RPMI8226 (cell line): ENCODE measurements around the gene TTC27.
A peak's percentile ranks its signal among the peaks of the same experiment; 100 is the strongest.

ENCODE experiments used
- DNase-seq: peaks from one replicate; pipeline ENCODE4 v3.0.0-alpha.2; 2015

The TTC27 gene

GRCh38 chr2:32760628-32761027 lies 132.8 kb downstream of the TTC27 start:
- DNase-seq = no peak

- no peak for DNase-seq
These were observed 140.7 kb downstream of the TTC27 start for GRCh38 chr2:32768387-32769174.

GRCh38 chr2:32770360-32770759 lies 142.5 kb downstream of the TTC27 start:
- DNase-seq = no peak

- peak; percentile 13 for DNase-seq
These were observed 145.0 kb downstream of the TTC27 start for GRCh38 chr2:32772638-32773447.

- DNase-seq = no peak
These were observed 145.6 kb downstream of the TTC27 start for GRCh38 chr2:32773448-32773808.

GRCh38 chr2:32775954-32776353 lies 148.1 kb downstream of the TTC27 start:
- DNase-seq = no peak

GRCh38 chr2:32777714-32778113 lies 149.9 kb downstream of the TTC27 start:
- DNase-seq = no peak

- no peak for DNase-seq
These were observed 153.1 kb downstream of the TTC27 start for GRCh38 chr2:32780961-32781360.

GRCh38 chr2:32783469-32783868 lies 155.6 kb downstream of the TTC27 start:
- no peak for DNase-seq

- no peak for DNase-seq
These were observed 156.1 kb downstream of the TTC27 start for GRCh38 chr2:32783933-32784332.

- DNase-seq = no peak
These were observed 159.4 kb downstream of the TTC27 start for GRCh38 chr2:32787207-32787606.

- DNase-seq = no peak
These were observed 160.3 kb downstream of the TTC27 start for GRCh38 chr2:32788114-32788513.

GRCh38 chr2:32792416-32792815 lies 164.6 kb downstream of the TTC27 start:
- DNase-seq = no peak

- DNase-seq = no peak
These were observed 171.0 kb downstream of the TTC27 start for GRCh38 chr2:32798829-32799228.

- no peak for DNase-seq
These were observed 173.9 kb downstream of the TTC27 start for GRCh38 chr2:32801741-32802140.

GRCh38 chr2:32802877-32803276 lies 175.0 kb downstream of the TTC27 start:
- DNase-seq = no peak

GRCh38 chr2:32804205-32804604 lies 176.4 kb downstream of the TTC27 start:
- DNase-seq = no peak

GRCh38 chr2:32805104-32806095 lies 177.6 kb downstream of the TTC27 start:
- no peak for DNase-seq

- DNase-seq = no peak
These were observed 179.0 kb downstream of the TTC27 start for GRCh38 chr2:32806857-32807256.

- no peak for DNase-seq
These were observed 179.8 kb downstream of the TTC27 start for GRCh38 chr2:32807662-32808061.

GRCh38 chr2:32810909-32811495 lies 183.2 kb downstream of the TTC27 start:
- no peak for DNase-seq

GRCh38 chr2:32811696-32812095 lies 183.8 kb downstream of the TTC27 start:
- DNase-seq = no peak

- no peak for DNase-seq
These were observed 184.5 kb downstream of the TTC27 start for GRCh38 chr2:32812316-32812715.
